PC-3 (cell line): ENCODE results near the gene PPRC1. TPM values are rescaled to one million over a fixed set of nuclear protein-coding genes. Genes with fewer than 3 reads are reported as not detected.

ENCODE experiments used
- ATAC-seq: fragments of 200-7000 bp; cut with Tn5 transposase; 2 replicates; pipeline ENCODE4 v1.9.1; 2020; ENCODE audit warnings: mild to moderate bottlenecking, moderate library complexity
- BruUV-seq: library from RNA; stranded (reverse); fragments of 400-500 nt; replicated peaks from 2 replicates; lab custom pipeline; 2021; lab: Mats Ljungman, UMichigan
- CTCF ChIA-PET: fragments of 300-600 bp; sonication (Branson Sonifier 250); formaldehyde crosslinking; loops from one replicate; lab custom pipeline; 2022; ENCODE audit warnings: antibody characterized with exemption; lab: Charles Lee
- POLR2A ChIA-PET: fragments of 300-600 bp; sonication (Branson Sonifier 250); formaldehyde crosslinking; loops from one replicate; lab custom pipeline; 2022; ENCODE audit warnings: antibody characterized with exemption; ENCODE audit not compliant: unreplicated experiment; lab: Charles Lee
- DNase-seq: peaks from one replicate; pipeline ENCODE4 v3.0.0-alpha.2; 2015
- H2AFZ ChIP-seq: fragments of 300-600 bp; sonication (generic); 2 replicates; pipeline ENCODE4 v1.6.0; 2016; ENCODE audit warnings: antibody characterized with exemption, low read length
- H3F3A ChIP-seq: fragments of 300-600 bp; sonication (generic); one replicate; pipeline ENCODE4 v1.6.0; 2017; ENCODE audit warnings: antibody characterized with exemption, low read length, control low read depth, mild to moderate bottlenecking; ENCODE audit not compliant: unreplicated experiment
- H3K27ac ChIP-seq: fragments of 300-600 bp; sonication (generic); 2 replicates; pipeline ENCODE4 v1.5.1; 2016; ENCODE audit warnings: mild to moderate bottlenecking, low read length
- H3K27me3 ChIP-seq: fragments of 300-600 bp; sonication (generic); 2 replicates; pipeline ENCODE4 v1.6.1; 2016; ENCODE audit warnings: low read length, mixed read lengths
- H3K36me3 ChIP-seq: fragments of 300-600 bp; sonication (generic); 2 replicates; pipeline ENCODE4 v1.6.1; 2016; ENCODE audit warnings: low read depth, mixed run types, low read length, mixed read lengths
- H3K4me1 ChIP-seq: fragments of 300-600 bp; sonication (generic); 2 replicates; pipeline ENCODE4 v1.5.1; 2016; ENCODE audit warnings: low read length; ENCODE audit not compliant: insufficient read depth
- H3K4me2 ChIP-seq: fragments of 300-600 bp; sonication (generic); 2 replicates; pipeline ENCODE4 v1.6.0; 2016; ENCODE audit warnings: low read length
- H3K4me3 ChIP-seq: fragments of 300-600 bp; sonication (generic); 2 replicates; pipeline ENCODE4 v1.5.1; 2016; ENCODE audit warnings: mild to moderate bottlenecking, low read length, mixed read lengths
- H3K79me2 ChIP-seq: fragments of 300-600 bp; sonication (generic); 2 replicates; pipeline ENCODE4 v1.6.1; 2017; ENCODE audit warnings: low read length, mixed read lengths
- H3K9ac ChIP-seq: fragments of 300-600 bp; sonication (generic); 2 replicates; pipeline ENCODE4 v1.6.0; 2016; ENCODE audit warnings: mild to moderate bottlenecking, low read length
- H3K9me2 ChIP-seq: fragments of 300-600 bp; sonication (generic); replicated peaks from 2 replicates; pipeline ENCODE4 v1.6.1; 2016; ENCODE audit warnings: mixed run types, low read length, mixed read lengths
- H3K9me3 ChIP-seq: fragments of 300-600 bp; sonication (generic); 2 replicates; pipeline ENCODE4 v1.6.1; 2016; ENCODE audit warnings: low read length, mixed read lengths
- H4K20me1 ChIP-seq: fragments of 300-600 bp; sonication (generic); 2 replicates; pipeline ENCODE4 v1.6.1; 2016; ENCODE audit warnings: low read length, mixed read lengths
- CTCF ChIP-seq: fragments of 300-600 bp; sonication (generic); conservative IDR thresholded peaks from 2 replicates; pipeline ENCODE4 v1.5.1; 2017; ENCODE audit warnings: antibody characterized with exemption, low read depth, mild to moderate bottlenecking, low read length
- EZH2 ChIP-seq: fragments of 300-600 bp; sonication (generic); IDR thresholded peaks from one replicate; pipeline ENCODE4 v1.6.1; 2017; ENCODE audit warnings: antibody characterized with exemption, mild to moderate bottlenecking, low read length; ENCODE audit not compliant: unreplicated experiment
- EZH2phosphoT487 ChIP-seq: fragments of 300-600 bp; sonication (generic); IDR thresholded peaks from 2 replicates; pipeline ENCODE4 v1.6.1; 2018; ENCODE audit warnings: mild to moderate bottlenecking, antibody characterized with exemption, low read length, borderline replicate concordance
- intact Hi-C: fragments of 100-400 bp; cut with micrococcal nuclease; formaldehyde crosslinking; loops from 2 replicates; pipeline ENCODE4 v1.9.0; 2023
- total RNA-seq: library from RNA; depleted of rRNA; stranded (reverse); fragments of >200 nt; gene quantifications from 2 replicates; pipeline ENCODE4 v1.2.3, GENCODE V29; 2014

The PPRC1 gene
- total RNA-seq, 1 experiment from 2014 or later, result 27.6 TPM

GRCh38 chr10:102085336-102085735 lies 47.5 kb upstream of the PPRC1 start:
- Histone ChIP-seq H3K9ac (no peak overlapping the region), H3K4me2 (no peak overlapping the region), H2AFZ (no peak overlapping the region), H3K9me2 (no peaks in the 10 kb centered on the region), H3K27ac (no peak overlapping the region), H4K20me1 (no peaks in the 10 kb centered on the region), H3K79me2 (no peaks in the 10 kb centered on the region), H3K27me3 (no peaks in the 10 kb centered on the region), H3F3A (no peaks in the 10 kb centered on the region), H3K36me3 (no peaks in the 10 kb centered on the region), H3K4me1 (no peaks in the 10 kb centered on the region), H3K4me3 (no peak overlapping the region), H3K9me3 (no peaks in the 10 kb centered on the region)
- POLR2A ChIA-PET, result no interaction called here
- ATAC-seq (no peak), DNase-seq (no peak)
- CTCF ChIA-PET, result no interaction called here
- BruUV-seq, result no TSS peak
- TF ChIP-seq CTCF, result no peak
- TF ChIP-seq EZH2, result no peak
- TF ChIP-seq EZH2phosphoT487, result no peak
- intact Hi-C loops, result no loop called here

GRCh38 chr10:102086196-102086595 lies 46.6 kb upstream of the PPRC1 start:
- H3K9ac ChIP-seq, result no peak overlapping the region
- intact Hi-C loops, result no loop called here
- no peaks in the 10 kb centered on the region for H3K36me3 ChIP-seq
- H3K9me3 ChIP-seq, result no peaks in the 10 kb centered on the region
- H3K27ac ChIP-seq, result no peak overlapping the region
- H4K20me1 ChIP-seq, result no peaks in the 10 kb centered on the region
- H3K4me2 ChIP-seq, result no peak overlapping the region
- ChIA-PET POLR2A (no interaction called here), CTCF (no interaction called here)
- no peaks in the 10 kb centered on the region for H3K4me1 ChIP-seq
- H3K9me2 ChIP-seq, result no peaks in the 10 kb centered on the region
- no peaks in the 10 kb centered on the region for H3K27me3 ChIP-seq
- H3F3A ChIP-seq, result no peaks in the 10 kb centered on the region
- H2AFZ ChIP-seq, result no peak overlapping the region
- H3K79me2 ChIP-seq, result no peaks in the 10 kb centered on the region
- TF ChIP-seq EZH2phosphoT487, result no peak
- no peak for TF ChIP-seq EZH2
- no peak for TF ChIP-seq CTCF
- no TSS peak for BruUV-seq
- no peak overlapping the region for H3K4me3 ChIP-seq
- ATAC-seq, result no peak
- DNase-seq, result no peak

- H3K79me2 ChIP-seq, result no peaks in the 10 kb centered on the region
- intact Hi-C loops, result no loop called here
- BruUV-seq, result no TSS peak
- H3K27ac ChIP-seq, result no peak overlapping the region
- ATAC-seq (no peak), DNase-seq (no peak)
- no peaks in the 10 kb centered on the region for H3K27me3 ChIP-seq
- no peaks in the 10 kb centered on the region for H4K20me1 ChIP-seq
- H3F3A ChIP-seq, result no peaks in the 10 kb centered on the region
- no peaks in the 10 kb centered on the region for H3K9me3 ChIP-seq
- H3K4me2 ChIP-seq, result no peak overlapping the region
- H3K36me3 ChIP-seq, result no peaks in the 10 kb centered on the region
- ChIA-PET POLR2A (no interaction called here), CTCF (no interaction called here)
- no peak for TF ChIP-seq EZH2
- TF ChIP-seq CTCF, result no peak
- TF ChIP-seq EZH2phosphoT487, result no peak
- H3K9me2 ChIP-seq, result no peaks in the 10 kb centered on the region
- no peak overlapping the region for H2AFZ ChIP-seq
- no peak overlapping the region for H3K4me3 ChIP-seq
- no peak overlapping the region for H3K9ac ChIP-seq
- no peaks in the 10 kb centered on the region for H3K4me1 ChIP-seq
These were observed 42.1 kb upstream of the PPRC1 start for GRCh38 chr10:102090772-102091171.
